SIG-M5 treated with dmso at 0.1 percent for 504 hours (cell line): ENCODE measurements around the gene TBC1D7.

ENCODE experiments used
- DNase-seq: peaks from one replicate; lab custom pipeline; 2025; ENCODE audit not compliant: unreplicated experiment; lab: John Stamatoyannopoulos, UW

Gene TBC1D7

DNA sequence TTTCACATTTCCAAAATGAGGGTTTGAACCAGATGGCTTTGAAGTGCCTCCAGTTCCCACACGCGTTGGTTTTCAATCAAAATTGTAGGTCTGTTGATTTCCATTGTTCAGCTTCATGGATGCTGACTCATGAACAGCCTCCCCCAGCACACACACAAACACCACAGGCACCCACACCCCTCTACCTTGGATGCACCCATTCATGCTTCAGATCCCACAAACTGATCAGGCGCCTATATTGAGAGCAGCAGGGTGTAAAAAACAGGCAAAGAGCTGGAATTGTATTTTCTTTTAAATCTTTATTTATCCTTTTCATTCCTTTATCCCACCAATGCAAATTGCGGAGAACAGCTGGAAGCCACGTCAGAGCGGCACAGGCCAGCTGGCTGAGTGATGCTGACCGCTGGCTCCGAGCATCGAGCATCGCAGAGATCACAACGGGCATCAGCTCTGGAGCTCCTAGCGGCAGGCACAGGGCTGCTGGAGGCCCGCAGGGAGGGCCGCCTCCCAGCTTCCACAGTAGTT, 29.3 kb upstream of the TBC1D7 start:
- no peak for DNase-seq

- peak; percentile 36 for DNase-seq
These were observed 27.9 kb upstream of the TBC1D7 start for GRCh38 chr6:13355999-13356785.

GRCh38 chr6:13355043-13355945, 27.0 kb upstream of the TBC1D7 start:
- DNase-seq: peak; percentile 39

- peak; percentile 87 for DNase-seq
These were observed 26.1 kb upstream of the TBC1D7 start for GRCh38 chr6:13354331-13355042.

GRCh38 chr6:13352165-13352564, 23.8 kb upstream of the TBC1D7 start:
- DNase-seq: no peak

- DNase-seq: no peak
These were observed 22.9 kb upstream of the TBC1D7 start for GRCh38 chr6:13351271-13351670.

GRCh38 chr6:13349811-13350506, 21.6 kb upstream of the TBC1D7 start:
- DNase-seq: no peak

DNA sequence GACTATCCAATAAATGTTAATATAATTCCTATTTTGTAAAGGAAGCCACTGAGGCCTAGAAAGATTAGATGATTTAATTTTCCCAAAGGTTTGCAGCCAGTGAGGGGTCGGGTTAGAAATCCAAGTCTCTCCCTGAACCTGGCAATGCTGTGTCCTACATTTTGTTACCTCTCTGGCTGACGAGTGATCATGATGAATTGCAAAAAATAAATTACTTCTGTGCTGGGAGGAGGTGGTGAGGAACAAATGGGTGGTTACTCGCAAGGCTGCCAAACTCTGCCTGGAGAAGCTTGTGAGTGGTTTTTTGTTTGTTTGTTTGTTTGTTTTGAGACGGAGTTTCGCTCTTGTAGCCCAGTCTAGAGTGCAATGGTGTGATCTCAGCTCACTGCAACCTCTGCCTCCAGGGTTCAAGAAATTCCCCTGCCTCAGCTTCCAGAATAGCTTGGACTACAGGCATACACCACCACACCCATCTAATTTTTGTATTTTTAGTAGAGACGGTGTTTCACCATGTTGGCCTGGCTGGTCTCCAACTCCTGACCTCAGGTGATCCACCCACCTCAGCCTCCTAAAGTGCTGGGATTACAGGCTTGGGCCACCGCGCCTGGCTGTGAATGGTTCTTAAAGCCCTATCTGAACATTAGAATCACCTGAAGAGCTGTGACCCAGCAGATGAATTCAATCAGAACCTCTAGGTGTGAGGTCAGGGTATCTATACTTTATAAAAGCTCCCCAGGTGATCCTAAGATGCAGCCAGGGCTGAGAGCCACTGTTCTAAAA, 20.2 kb upstream of the TBC1D7 start:
- DNase-seq: no peak

GRCh38 chr6:13346245-13346644, 17.9 kb upstream of the TBC1D7 start:
- DNase-seq: no peak

DNA sequence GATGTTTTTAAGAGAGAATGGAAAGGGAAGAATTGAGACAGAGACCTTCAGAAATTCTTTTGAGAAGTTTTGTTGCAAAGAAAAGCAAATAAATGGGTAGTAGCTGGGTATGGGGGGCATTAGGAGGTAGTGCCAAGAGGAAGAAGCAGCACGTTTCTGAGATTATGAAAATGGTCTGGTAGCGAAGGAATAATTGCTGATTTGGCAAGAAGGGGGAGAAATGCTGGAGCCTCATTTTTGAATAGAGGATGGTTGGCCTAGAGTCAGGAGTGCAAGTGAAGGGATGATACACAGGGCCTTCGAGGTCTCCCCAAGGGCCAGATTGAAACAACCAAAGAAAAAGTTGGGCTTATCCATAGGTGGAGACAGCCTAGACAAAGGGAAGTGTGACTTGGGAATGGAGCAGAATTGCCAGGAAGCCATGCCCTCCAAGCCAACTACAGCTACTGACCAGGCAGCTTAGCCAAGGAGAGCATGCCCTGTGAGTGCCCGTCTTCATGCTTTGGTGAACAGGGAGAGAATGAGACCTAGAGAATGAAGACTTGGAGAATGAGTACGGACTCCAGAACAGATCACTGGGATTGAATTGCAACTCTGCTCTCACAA, 14.2 kb upstream of the TBC1D7 start:
- DNase-seq: no peak

- no peak for DNase-seq
These were observed 11.7 kb upstream of the TBC1D7 start for GRCh38 chr6:13339863-13340630.

DNA sequence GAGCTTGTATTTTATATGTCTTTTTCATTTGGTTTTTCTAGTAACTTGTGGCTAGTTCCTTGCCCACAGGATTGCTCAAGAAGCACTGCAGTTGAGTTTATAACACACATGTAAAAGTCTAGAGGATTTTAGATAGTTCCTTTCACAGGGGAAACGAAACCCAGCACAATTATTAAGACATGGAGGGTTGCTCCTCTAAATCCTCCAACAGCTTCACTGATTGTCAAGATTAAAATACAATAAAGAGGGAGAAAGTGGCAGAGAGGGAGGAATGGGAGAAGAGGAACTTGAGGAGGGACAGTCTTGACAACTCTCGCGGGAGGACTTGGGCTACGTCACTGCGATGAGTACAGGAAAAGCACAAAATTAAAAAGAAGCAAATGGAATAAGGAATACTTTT, 9.7 kb upstream of the TBC1D7 start:
- peak; percentile 92 for DNase-seq

- DNase-seq: peak; percentile 66
These were observed 8.2 kb upstream of the TBC1D7 start for GRCh38 chr6:13336553-13336952.

DNA sequence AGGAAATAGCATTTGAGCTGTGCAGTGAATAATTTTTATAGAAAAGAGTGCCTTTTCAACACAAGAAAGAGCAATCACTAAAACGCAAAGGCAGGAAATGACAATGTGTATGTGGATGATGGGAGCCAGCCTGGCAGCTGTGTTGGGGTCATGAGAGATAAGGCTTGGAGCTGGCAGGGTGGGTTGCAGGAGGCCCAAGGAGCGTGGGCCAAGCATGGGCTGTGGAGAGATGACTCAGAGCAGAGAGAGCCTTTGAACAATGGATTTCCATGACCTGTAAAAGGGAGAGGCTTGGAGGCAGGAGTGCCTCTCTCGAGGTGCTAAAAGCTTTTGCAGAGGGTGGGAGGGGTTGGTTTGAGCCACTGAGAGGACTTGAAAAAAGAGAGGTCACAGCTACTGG, 6.6 kb upstream of the TBC1D7 start:
- no peak for DNase-seq

DNA sequence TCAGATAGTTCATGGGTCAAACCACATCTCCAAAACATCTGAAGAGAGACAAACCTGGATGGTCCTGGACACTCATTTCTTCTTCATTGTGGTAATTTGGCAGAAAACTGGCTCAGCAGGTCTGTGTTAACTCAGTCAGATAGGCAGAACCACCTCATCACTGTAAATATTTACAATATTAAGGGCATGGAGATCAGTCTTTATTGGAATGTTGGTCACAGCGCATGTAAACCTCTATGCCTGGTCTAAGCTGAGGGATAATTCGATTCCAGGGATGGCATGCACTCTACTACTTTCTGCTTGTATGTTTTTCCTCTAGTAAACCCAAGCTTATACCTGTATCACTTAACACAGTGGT, 4.0 kb upstream of the TBC1D7 start:
- DNase-seq: no peak

DNA sequence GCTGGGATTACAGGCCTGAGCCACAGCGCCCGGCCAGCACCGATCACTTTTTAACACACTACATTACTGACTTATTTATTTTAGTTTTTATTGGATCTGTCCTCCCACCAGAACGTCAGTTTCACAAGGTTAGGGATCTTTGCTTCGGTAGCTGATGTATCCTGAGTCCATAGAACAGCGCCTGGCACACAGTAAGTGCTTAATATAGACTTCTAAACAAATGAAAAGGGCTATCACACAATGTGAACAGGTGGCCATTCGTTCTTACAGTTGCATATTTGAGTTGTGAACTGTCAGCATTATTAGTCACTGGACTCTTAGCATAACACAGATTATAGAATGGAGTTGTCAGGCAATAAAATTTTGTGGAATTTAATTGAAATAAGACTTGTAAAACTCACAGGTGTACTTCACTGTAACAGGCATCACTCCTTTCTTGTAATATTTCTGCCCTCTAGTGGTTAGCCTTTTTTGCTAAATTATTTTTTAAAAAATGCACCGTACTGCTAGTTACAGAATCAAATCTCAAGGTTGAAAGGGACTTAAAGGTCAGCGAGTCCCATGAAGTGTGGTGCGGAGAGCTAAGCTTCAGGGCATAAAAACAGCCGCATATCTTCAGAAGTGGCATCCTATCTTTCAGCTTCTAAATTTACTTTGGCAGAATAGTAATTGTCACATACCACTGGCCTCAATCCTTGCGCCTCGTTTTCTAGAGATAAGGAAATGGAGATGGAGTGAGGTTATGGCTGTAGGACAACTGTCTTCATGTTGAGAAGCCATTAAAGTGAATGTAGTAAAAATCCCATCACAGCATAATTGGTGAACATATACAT, 3.4 kb upstream of the TBC1D7 start:
- peak; percentile 33 for DNase-seq

DNA sequence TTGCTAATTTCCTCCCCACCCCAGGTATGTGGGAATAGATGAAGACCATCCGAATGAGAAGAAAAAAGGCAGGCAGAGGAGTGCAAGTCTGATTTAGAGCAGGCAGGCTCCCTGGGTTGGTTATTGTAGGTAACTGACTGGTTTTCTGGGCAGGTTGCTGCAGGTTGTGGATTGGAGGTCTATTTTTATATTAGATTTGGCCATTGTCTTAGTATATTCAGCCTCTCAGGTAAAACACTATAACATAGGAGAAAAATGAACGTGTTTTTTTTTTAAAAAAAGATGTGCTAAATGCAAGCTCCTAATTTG, 492 bp upstream of the TBC1D7 start:
- no peak for DNase-seq

GRCh38 chr6:13327691-13328075, 654 bp downstream of the TBC1D7 start:
- no peak for DNase-seq
